T-helper 9 cell (primary cell): ENCODE measurements around the gene ZDHHC14.
"Not testable (repeated sequence)": the region's sequence is repeated elsewhere in the genome, so short reads cannot be mapped to it uniquely, and the experiment has no call there.

Experiments
- DNase-seq: peaks from one replicate; pipeline ENCODE4 v3.0.0-alpha.2; 2020

The ZDHHC14 gene

DNA sequence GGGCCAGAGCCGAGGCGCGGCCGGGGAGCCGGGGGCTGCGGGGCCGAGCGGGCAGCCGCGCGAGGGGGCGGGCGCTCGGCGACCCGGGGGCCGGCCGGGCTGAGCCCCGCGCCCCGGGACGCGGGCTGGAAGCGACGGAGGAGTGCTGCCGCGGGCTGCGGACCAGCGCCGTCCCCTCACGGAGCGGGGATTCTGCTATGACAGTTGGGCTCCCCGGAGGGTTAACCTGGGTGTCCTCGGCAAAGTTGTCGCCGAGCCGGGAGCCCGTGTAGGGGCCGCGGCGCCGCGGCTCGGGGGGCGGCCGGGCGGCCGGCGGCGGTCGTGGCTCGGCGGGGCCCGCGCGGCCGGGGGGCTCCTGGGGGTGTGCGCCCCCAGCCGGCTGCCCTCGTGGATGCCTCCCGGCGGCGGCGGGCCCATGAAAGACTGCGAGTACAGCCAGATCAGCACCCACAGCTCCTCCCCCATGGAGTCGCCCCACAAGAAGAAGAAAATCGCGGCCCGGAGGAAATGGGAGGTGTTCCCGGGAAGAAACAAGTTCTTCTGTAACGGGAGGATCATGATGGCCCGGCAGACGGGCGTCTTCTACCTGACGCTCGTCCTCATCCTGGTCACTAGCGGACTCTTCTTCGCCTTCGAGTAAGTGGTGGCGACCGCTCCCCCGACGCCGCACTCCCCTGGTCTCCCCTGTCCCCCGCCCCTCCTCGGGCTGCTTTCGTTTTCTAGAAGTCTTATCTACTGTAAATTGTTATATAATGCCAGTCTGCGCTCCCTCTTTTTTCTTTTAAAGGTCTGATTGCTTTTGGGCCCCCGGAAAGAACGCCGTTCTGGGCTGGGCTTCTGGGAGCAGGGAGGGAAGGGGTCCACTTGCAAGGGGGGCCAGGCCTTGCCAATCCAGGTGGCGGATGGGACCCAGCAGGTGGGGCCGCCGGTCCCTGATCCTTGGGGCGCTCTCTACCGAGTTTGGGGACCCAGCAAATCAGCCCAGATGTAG is 936 bp downstream of the ZDHHC14 start:
- peak; percentile 51 for DNase-seq

DNA sequence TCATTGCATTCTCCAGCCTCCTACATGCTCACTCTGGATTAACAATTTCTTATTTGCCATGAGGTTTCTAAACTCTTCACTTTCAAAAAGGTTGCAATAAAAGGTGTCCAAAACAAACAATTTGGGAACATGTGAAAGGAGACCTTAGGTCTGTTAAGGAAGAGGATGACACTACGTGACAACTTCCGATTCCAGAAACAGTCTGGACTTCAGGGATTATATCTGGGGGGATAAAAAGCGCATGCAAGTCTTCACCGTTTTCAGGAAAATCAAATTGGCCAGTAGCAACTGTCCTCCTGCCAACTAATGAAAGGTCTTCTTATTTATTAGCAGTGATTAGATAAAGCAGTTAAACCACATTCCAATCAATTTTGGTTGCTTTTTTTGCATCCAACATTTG is 1.8 kb downstream of the ZDHHC14 start:
- DNase-seq, result no peak

DNA sequence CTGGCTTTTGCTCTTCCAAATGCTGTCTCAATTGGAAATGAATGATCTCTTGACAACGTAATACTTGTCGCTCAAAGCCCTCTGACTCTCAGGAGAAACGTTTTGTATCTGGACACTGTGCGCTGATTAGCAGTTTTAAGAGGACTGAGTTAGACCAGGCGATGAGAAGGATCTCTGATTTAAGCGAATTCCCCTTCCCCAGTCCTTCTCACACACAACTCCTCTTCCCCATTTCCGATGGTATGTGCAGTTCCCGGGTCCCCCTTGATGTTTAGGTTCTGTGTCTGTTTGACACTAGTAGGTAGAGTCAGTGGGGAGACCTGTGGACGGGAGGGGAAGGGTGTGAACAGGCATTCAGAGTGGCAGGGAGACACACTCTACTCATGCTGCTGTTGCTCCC is 2.5 kb downstream of the ZDHHC14 start:
- no peak for DNase-seq

DNA sequence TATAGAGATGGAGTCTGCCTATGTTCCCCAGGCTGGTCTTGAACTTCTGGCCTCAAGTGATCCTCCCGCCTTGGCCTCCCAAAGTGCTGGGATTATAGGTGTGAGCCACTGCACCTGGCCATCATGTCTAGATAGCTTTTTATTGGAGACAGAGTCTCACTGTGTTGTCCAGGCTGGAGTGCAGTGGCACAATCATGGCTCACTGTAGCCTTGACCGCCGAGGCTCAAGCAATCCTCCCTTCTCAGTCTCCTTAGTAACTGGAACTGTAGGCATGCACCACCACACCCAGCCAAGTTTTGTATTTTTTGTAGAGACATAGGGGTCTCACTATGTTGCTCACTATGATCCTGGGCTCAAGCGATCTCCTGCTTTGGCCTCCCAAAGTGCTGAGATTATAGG is 4.0 kb downstream of the ZDHHC14 start:
- not testable (repeated sequence) for DNase-seq

DNA sequence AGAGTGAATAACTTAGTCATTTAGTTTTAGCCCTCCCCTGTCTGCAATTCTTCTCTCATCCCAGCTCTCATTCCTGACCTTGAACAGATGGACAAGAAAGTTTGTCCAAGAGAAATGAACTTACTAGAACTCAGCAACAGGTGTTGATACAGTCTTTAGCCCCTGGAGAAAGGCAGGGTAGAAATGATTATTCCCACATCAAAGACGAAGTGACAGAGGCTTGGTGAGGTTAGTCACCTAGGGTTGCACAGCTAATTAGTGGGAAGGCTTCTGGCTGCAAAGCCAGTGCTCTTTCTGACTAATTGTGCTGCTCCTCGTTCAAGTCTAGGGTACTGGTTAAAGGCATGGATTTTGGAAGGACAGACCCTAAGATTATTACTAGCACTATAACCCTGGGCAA is 4.5 kb downstream of the ZDHHC14 start:
- DNase-seq, result no peak

DNA sequence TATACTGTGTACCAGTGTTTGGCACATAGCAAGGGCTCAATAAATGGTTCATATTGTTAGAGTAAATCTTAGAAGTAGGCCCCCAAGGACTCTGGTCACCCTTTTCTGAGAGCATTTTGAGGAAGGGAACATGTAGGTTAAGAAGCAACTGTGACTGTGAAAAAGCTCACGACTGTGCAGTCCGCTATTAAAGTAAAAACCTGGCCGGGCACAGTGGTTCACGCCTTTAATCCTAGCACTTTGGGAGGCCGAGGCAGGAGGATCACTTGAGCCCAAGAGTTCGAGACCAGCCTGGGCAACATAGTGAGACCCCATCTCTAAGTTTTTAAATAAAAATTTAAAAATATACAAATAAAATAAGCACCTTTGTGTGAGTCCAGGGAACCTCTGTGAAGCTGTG is 5.0 kb downstream of the ZDHHC14 start:
- DNase-seq, result no peak

DNA sequence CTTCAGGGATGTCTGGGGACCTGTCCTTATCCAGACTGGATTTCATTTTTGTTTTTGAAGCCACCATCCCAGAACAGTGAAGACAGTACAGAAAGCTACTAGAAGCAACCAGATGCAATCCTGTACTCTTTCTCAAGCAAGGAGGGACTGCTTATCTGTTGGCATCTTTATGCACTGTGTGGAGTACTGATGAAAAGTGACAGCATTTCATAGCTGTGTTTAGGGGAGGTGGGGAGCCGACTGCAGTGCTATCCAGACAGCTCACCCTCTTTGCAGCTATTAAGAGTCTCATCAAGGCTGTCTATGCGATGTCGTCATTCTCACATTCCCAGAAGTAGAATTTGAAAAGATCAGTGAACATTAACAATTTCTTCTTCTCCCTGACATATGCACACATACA is 5.5 kb downstream of the ZDHHC14 start:
- DNase-seq, result no peak

DNA sequence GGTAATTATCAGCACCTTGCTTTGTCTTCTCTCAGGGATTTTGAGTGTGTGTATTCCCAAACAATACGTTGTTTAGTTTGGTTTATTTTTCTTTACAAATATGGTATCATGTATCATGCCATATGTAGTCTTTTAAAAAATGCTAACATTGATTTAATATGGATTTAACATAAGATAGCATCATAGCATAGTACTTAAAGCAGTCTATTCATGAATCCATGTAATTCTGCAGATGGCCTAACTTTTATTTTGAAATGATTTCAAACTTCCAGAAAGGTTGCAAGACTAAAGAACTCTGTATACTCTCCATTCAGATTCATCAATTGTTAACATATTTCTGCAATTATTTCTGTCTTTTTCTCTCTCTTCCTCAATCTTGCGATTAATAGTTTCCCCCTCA is 7.9 kb downstream of the ZDHHC14 start:
- no peak for DNase-seq

DNA sequence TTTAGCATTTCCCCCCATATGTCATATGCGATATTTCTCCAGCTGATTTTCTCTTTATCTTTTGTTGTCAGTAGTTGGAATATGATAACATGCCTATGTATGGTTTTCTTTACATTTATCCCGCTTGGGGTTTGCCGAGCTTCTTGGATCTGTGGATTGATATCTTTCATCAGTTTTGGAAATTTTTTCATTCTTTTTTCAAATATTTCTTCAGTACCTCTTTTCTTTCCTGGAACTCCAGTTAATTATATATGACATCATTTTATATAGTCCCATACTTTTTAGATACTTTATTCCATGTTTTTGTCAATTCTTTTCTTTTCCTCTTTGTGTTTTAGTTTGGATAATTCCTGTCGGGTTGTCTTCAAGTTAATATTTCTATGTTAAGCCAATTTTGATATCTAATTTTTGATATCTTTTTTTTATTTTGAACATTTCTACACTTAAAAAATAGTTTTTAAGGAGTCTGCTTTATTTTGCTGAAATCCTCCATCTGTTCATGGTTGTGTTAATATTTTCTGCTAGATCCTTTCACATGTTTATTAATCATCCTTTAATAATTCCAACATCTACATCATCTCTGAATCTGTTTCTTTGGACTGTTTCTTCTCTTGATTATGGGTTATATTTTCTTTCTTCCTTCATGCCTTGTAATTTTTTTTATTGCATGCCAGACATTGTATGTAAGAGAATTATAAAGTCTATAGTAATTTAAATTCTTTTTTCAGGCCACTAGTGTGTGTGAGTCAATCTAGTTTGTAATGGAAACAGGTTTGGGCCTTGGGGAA is 9.5 kb downstream of the ZDHHC14 start:
- no peak for DNase-seq

DNA sequence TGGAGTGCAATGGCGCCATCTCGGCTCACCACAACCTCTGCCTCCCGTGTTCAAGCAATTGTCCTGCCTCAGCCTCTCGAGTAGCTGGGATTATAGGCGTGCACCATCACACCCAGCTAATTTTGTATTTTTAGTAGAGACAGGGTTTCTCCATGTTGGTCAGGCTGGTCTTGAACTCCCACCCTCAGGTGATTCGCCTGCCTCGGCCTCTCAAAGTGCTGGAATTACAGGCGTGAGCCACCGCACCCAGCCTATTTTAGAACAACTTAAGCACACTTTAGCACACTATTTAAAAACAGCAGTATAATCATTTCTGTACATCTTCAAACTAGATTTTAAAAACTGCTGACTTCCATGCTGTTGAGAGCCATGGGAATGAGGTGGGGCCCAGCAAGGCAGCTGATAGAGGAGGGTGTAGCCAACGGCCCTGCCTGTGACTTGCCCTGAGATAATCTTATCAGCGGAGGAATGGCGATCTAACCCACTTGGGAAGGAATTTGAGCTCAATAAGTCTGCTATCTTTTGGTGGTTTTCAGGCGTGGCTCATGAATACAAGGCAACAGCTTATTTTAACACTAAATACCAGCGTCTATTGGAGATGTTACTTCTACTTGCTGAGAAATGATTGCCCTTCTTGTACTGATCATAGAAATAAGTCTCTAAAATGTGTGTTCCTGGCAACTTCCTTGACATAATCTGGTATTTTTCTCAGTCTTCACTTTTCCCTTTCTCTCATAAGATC is 12.1 kb downstream of the ZDHHC14 start:
- no peak for DNase-seq

DNA sequence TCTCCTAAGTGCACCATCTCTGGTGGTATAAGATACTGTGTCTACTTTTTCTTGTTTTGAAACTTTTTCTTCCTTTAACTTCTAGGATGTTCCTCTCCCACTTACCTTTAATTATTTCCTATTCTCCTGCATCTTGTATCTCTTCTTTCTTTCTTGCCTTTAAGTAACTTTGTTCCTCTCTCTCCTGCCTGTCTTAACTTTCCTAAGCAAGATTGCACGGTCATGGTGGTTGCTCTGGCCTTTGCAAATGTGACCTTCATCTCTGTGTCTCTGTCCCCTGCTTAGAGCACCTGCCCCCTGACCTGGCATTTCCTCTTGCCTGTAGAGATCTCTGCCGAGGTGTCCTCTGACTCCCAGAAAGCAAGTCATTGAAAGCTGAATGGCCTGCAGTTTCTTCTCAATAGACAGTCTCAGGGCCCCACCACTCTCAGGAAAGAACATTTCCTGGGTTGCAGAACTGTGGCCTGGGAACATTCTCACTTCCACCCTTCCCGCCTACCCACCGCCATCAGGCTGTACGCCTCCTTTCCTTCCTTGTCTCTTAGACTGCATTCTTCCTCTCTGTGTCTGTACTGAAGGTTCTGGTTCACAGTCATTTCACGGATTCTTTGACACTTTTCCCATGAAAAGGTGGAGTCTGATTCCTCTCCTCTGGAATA is 12.8 kb downstream of the ZDHHC14 start:
- no peak for DNase-seq

DNA sequence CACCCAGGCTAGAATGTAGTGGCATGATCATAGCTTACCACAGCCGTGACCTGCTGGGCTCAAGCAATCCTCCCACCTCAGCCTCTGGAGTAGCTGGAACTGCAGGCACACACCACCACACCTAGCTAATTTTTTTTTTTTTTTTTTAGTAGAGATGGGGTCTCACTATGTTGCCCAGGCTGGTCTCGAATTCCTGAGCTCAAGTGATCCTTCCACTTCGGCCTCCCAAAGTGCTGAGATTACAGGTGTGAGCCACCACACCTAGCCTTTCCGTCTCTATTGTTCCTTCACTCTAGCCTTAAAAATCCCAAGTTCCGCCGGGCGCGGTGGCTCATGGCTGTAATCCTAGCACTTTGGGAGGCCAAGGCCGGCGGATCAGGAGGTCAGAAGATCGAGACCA is 14.2 kb downstream of the ZDHHC14 start:
- not testable (repeated sequence) for DNase-seq

DNA sequence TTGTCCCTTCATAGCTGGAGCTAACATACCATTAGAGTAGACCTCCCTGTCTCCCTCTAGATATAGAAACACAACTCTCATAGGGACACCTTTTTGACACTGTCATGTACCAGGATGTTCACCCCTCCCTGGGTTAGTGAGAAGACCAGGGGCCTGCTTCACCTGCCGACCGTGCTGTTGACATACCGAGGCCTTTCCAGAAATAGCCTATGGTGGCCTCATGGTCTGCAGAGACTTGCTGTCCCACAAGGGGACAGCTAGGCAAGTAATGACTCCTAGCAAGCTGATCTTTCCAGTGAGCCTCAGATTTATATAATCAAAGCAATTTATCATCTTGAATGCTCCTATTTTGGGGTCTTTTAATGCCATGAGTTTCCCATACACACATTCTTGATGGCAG is 15.0 kb downstream of the ZDHHC14 start:
- no peak for DNase-seq

DNA sequence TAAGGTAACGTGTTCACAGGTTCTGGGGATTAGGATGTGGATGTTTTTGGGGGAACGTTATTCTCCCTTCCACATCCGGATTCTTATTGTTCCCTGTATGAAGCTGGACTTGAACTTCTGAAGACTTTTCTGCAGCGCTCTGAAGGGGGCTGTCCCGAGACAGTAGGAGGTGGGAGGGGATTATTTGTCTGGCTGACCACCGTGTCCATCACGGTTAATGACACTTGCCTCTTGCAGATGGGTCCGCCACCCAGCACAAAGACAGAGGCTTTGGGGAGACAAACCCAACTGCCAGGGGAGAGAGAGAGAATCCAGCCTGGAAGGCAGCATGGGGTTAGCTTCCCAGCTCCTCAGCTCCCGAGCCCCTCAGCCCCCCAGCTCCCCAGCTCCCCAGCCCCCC is 16.7 kb downstream of the ZDHHC14 start:
- no peak for DNase-seq

DNA sequence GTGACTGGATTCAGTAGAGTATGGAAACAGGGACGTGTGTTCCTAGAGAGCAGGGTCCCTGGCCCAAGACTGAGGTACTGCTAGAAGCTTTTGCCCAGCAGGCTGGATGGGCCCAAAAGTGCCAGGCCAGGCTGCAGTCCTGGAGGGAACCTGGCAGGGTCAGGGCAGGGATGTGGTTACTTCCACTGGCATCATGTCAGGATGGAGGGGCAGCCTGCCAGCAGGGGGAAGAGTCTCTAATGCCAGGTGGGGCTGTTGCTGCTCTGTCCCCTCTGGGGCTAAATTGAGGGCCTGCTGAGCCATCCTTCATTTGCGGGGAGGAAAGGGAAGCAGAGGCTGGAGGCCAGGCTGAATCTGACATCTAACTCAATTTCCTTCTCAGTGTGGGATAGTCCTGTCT is 17.2 kb downstream of the ZDHHC14 start:
- no peak for DNase-seq

DNA sequence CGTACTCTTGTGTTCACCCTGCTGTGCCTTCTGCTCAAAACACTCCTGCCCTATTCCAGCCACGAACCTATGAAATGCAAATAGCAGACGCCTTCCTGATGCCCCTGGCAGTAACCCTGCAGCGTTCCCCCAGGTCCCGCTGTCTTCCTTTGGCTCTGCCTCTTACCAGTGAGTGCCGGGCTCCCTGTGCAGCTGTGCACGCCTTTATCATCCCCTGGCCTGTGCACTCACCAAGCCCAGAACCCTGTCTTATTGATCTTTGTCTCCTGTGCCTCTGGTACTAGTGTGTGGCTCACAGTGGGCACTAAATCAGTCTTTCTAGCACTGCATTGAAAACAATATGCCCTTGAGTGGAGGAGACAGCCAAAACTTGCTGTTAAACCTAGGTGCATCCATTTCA is 19.7 kb downstream of the ZDHHC14 start:
- DNase-seq, result no peak

DNA sequence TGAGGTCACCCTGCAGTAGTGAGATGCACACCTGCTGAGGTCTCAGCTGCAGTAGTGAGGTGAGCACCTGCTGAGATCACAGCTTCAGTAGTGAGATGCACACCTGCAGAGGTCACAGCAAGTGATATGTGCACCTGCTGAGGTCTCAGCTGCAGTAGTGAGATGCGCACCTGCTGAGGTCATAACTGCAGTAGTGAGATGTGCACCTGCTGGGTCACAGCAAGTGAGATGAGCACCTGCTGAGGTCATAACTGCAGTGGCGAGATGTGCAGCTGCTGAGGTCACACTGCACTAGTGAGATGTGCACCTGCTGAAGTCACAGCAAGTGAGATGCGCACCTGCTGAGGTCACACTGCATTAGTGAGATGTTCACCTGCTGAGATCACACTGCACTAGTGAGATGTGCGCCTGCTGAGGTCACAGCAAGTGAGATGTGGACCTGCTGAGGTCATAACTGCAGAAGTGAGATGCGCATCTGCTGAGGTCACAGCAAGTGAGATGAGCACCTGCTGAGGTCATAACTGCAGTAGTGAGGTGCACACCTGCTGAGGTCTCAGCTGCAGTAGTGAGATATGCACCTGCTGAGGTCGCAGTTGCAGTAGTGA is 20.8 kb downstream of the ZDHHC14 start:
- no peak for DNase-seq

DNA sequence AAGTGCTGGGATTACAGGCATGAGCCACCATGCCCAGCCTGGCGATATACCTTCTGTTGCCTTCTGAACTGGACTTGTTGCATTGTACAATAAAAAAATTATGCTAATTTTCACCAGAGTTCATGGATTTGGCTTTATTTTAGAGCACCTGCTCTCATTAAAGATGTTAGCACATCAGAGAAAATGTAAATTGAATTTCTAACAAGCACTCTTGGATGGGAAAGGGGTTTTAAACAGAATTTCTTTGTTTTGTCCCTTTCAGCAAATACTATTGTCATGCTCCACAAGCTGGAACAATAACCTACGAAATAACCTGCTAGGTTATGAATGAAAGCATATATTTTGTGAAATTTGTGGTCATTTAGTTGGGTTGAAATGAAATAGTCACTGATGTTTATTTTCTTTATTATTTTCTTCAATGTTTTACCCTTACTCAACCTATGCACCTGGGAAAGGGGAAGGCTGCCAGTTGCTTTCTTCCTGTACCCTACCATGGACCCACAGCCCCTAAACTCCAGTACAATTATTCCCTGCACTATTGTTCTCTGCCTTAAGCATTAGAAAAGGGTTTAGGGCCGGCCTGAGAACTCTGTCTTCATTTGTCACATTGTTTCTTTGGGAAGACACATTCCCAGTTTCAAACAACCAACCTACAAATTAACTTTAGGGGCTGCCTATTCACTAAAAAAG is 22.2 kb downstream of the ZDHHC14 start:
- DNase-seq, result no peak

DNA sequence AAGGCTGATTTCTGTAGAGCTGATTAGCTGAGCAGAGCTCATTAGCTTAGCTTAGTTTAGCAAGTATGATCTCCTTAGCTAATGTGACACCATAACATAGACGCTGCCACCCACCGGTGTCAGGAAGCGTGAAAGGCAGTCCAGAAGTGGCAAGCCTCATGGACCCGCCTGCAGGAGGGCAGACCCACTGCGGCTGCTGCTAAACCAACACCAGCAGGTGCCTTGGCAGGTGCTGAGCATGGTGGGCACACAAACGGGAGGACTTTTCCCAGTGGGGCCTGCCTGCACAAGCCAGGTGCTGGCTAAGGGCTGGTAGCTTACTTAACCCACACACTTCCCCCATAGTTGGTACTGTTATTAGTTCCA is 22.7 kb downstream of the ZDHHC14 start:
- DNase-seq, result no peak

DNA sequence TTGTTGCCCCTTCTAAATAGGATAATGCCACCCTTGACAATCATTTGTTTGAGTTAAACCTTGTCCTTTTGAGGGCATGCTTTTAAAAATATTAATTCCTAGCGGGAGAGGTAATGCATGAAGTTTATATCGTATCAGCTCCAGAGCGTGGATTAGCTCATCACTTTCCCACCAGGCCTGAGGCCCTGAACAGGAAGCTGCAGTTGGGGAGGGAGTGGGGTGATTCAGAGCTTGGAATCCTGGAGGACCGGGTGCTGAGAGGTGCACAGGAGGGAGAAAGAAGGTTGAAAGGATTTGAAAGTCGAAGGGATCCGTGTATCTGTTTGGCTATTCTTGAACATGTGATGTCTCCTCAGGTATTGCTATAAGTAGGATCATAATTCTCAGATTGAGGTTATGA is 25.0 kb downstream of the ZDHHC14 start:
- DNase-seq, result no peak

DNA sequence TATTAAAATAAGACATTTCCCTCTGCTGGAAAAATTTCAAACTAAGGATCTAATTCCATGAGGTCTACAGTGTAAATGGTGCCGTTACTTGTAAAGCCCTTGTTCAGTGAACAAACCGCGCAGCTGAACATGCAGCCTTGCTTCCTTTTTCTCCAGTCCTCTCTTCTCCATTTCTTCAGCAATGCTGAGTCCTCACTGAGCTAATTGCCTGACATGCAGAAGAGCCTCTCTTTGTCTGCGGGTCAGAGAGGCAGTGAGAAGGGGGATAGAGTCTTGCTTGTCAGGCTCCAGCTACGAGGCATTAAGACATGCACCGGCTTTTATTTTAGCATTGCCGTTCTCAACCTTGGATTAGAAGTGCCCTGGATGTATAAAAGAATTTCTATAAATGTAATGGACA is 25.7 kb downstream of the ZDHHC14 start:
- no peak for DNase-seq

DNA sequence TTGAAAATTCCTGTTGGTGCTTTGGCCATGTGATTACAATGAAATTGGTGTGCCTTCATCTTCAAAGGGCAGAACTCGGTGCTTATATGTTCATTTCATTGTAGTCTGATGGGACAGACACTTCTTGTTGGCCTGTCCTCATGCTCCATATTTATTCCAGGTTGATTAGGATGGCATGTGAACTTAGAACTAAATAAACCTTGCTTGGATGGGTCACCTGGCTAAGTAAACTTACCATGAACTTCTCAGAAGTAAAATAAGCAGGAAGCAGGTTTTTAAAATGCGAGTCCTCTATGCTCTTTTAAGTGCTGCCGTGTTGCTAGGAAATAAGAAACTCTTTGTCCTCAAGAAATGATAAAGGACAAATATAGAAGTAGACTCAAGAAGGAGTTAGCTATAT is 26.7 kb downstream of the ZDHHC14 start:
- DNase-seq, result no peak
